HG02852 (cell line): Measurements from ENCODE around the gene NNMT.

ENCODE experiments used
- ATAC-seq: cut with Tn5 transposase; IDR thresholded peaks from one replicate; pipeline ENCODE4 v1.9.1; 2021; ENCODE audit warnings: mild to moderate bottlenecking, moderate library complexity; ENCODE audit not compliant: unreplicated experiment

Gene NNMT

DNA sequence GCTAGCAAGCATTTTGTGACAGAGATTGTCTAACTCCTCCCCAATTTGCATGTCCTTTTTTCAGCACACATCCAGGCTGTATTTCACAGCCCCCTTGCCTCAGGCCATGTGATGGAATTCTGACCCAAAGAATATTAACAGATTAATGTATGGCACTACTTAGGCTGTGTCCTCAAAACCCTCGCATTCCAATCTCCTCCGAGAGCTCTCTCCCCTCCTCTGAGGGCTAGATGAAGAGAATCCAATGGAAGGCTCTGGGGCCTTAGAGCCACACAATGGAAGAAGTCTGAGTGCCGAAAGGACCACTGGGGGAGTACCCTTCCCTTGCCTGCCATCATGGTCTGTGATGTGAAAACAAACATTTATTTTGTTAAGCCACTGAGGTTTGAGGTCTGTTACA is 13.7 kb upstream of the NNMT start:
- ATAC-seq: no peak

DNA sequence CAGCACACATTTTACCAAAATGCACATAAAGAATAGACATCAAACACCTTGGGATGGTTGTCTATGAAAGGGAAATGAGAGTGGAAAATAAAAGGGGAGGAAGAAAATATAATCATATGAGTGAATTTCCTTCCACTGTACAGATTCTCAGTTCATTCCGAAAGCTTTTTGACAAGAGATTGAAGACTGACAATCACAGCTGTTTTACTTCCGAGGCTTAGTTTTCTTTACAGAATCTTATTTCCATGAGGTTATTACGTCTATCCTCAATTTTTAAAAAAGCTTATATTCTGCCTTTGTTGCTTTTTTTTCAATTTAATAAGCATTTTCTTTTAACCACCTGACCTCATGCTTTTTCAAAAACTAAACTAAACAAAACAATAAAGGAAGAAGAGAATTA is 12.8 kb upstream of the NNMT start:
- ATAC-seq: no peak

DNA sequence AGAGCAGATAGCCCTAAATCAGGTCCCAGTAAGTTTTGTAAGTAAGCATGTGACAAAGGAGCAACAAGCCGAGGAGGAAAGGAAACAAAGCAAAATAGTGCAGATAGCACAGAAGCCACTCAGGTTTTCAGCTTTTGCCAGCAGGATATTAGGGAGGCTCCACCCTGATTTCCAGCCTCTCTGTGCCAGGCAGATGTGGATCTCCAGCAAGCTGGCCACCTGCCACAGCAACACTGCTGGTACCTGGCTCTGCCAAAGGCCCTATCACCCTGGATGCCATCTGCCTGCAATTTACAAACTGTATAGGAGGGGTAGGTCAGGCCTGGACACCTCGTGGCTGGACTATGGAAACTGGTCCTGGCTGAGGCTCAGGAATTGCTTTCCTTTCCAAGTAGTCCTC is 12.2 kb upstream of the NNMT start:
- ATAC-seq: no peak

DNA sequence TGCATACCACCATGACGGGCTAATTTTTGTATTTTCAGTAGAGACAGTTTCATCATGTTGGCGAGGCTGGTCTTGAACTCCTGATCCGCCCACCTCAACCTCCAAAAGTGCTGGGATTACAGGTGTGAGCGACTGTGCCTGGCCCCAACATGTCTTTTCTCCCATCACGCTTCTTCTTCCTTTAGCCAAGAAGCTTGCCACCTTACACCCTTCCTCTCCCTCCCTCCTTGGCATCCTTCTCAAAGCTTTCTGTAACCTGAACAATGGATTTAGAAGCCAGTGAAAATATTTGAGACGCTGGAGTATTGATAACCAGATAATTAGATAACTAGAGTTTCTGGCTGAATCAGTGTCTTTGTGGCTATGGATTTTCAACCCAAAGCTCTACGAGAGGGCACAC is 11.3 kb upstream of the NNMT start:
- no peak for ATAC-seq

DNA sequence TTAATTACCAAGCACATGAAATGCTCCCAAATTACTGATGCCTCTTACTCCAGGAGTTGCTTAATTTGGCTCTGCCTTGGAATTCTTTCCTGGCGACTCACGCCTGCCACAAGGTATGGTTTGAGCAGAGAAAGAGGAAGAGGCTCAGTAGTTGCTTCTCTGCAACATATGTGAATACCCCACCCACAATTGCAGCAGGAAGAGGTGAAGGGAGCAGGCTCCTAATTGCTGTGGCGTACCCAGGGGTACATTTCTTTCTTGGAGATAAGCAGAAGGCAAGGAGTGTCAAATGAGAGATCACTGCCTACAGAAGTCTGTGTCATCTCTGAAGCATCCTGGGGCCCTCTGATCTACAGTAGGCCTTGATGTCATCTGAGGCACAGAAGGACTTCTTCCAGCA is 10.6 kb upstream of the NNMT start:
- no peak for ATAC-seq

DNA sequence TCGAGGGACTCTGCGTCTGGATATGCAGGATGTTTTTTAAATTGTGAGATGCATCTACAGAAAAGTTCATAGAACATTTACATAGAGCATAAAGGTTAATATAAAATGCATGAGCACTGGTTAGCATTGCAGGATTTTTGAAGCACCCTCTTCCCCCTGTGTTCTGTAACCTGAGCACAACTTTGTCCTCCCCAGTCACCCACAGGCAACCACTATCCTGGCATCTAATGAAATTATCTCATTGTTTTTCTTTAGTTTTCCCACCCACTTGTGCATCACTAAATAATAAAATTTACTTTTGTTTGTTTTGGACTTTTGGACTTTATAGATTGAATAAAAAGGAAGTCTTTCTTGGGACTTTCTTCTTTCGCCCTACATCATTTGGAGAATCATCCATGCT is 10.0 kb upstream of the NNMT start:
- no peak for ATAC-seq

DNA sequence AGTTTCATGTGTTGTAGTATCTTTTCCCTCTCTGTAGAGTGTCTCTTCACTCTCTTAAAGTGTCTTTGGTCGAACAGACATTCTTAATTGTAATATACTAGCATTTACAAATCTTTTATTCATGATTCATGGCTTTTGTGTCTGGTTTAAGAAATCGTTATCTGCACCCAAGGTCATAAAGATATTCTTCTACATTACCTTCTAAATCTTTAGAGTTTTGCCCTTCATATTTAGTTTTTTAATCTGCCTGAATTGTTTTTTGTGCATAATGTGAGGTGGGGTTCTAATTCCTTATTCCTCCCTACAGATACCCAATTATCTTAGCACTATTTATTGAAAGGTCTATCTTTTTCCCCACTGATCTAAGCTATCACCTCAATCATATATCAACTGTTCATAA is 9.0 kb upstream of the NNMT start:
- ATAC-seq: no peak

DNA sequence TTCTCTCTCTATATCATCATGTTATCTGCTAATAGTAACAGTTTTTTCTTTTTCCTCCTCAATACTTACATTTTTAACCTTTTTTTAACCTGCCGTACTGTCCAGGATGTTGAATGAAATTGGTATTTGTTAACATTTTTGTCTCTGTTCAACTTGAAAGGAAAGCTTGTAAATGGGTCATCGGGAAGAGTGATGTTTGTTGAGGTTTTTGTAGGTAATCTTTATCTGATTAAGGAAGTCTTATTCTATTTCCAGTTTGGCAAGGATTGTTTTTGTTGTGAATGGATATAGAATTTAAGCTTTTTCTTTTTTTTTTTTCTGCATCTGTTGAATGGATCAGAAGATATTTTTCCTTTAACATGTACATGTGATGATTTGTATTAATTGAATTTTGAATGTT is 8.1 kb upstream of the NNMT start:
- no peak for ATAC-seq

DNA sequence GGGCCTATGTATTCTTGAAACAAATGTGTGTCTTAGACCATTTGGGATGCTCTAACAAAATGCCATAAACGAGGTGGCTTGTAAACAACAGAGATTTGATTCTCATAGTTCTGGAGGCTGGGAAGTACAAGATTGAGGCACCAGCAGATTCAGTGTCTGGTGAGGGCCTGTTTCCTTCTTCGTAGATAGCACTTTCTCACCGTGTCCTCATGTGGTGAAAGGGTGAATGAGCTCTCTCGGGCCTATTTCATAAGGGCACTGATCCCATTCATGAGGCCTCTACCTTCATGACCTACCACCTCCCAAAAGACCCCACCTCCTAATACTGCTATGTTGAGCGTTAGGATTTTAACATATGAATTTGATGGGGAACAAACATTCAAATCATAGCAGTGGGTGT is 6.4 kb upstream of the NNMT start:
- no peak for ATAC-seq

DNA sequence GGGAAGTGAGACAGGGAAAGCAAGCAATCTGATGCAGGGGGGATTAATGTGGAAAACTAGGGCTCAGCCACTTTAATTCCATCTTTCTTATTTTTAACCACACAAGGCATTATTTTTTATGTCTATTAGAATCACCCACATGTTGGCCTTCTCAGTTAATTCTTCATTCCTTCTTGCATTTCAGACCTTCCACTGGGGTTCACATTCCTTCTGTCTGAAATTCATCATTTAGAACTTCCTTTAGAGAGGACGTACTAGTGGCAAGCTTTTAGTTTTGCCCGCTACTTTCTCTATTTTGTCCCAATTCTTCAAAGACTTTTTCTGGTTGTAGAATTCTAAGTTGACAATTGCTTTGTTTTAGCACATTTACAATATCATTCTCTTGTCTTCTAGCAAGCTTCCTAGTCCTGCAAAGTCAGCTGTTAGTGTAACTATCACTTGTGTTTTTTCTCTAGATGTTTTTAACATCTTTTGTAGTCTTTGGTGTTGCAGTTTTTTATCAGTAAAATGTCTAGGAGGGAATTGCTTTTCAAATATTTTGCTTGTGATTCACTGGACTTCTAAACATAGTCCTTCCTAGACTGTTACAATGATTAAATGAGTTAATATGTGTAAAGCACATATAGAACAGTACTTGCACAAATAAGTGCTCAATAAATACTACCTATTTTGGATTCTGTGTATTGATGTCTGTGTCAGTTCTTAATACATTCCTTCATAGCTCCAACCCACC is 5.5 kb upstream of the NNMT start:
- no peak for ATAC-seq

DNA sequence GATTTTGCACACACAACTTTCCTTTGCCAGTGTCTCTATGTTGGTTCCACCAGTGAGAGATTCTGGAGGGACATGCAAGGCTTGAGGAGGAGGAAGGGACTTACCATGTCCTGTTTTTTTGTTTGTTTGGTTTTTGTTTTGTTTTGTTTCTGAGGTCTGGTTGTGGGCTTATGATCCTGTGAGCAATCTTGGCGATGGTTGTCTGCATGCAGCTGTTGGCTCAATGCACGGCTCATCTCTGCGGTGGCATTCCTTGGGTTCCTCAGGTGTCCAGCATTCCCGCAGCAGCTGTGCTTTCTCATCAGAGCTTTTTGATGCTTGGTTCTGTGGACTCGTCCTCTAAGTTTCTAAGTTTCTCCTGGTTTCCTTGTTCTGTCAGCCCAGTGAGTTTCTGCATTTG is 4.8 kb upstream of the NNMT start:
- ATAC-seq: no peak

DNA sequence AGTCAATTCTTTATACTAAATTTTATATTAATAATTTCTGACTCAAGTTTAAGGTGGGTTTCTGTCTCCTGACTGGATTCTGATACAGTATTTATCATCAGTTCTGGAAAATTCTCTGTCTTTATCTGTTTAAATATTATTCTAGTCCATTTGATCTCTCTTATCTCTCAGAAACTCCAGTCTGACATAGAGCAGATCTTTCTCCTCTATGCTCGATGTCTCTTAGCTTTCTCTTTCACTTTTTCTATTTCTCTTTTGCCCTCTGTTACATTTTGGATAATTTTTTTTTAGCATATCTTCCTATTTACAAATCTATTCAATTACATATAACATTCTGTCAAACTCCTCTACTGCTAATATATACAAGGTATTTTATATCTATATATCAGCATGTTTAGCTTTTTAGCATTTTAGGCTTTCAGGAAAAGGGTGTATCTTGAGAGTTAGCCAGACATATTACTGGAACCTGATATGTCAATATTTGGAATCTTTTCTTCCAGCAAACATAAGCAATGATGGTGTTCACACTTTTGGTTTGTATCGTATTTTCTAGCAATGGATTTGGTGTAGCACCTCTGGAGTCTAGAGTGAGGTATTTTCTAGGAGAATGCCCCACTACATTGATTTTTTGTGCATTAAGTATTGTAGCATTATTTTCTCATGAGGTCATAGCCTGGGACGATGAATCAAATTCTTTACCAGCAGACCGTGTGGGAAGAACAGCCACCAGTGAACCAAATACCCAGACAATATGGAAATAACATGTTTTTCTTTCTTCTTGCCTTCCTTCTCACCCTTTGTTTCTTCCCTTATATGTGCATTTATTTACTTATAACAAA is 4.1 kb upstream of the NNMT start:
- no peak for ATAC-seq

DNA sequence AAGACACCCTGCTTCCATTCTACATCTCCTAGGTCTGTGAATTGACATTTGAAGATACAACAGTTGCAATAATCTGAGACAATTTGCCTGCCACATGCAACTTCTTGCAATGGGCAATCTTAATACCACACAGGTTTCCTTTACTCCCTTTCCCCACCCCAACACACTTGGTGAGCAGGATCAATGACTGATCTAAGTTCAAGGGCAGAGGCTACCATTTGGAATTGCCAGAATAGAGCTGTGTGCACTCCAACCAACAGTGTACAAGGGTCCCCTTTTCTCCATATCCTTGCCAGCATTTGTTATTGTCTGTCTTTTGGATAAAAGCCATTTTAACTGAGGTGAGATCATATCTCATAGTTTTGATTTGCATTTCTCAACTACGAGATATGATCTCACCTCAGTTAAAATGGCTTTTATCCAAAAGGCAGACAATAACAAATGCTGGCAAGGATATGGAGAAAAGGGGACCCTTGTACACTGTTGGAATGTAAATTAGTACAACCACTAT is 2.9 kb upstream of the NNMT start:
- no peak for ATAC-seq

DNA sequence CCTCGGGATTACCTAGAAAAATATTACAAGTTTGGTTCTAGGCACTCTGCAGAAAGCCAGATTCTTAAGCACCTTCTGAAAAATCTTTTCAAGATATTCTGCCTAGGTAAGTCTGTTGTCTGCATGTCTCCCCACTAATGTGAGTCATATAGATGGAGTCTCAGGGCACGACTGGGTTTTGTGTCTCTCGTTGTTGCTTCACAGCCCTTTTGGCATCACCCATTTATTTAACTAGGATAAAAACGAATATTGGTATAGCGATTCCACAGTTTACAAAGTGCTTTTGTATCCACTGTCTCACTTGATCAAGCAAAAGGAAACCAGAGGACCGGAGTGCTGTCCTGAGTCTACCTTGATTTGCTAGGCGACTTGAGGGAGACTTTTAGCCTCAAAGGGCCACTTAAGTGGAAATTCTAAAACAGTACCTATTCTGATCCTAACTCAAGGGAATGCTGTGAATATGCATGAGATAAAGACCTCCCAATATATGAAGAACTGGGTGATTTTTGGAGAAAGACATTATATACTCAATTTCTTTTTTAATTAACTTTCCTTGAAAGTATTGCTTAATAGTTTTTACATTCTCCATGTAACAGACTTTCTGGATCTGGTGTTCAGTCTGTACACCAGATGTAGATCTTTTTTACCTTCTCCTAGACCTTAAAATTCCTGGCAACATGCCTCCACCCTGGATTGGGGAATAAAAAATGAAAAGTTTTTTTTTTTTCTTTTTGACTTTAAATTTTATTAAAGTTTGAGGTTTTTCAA is 590 bp downstream of the NNMT start:
- ATAC-seq: no peak

DNA sequence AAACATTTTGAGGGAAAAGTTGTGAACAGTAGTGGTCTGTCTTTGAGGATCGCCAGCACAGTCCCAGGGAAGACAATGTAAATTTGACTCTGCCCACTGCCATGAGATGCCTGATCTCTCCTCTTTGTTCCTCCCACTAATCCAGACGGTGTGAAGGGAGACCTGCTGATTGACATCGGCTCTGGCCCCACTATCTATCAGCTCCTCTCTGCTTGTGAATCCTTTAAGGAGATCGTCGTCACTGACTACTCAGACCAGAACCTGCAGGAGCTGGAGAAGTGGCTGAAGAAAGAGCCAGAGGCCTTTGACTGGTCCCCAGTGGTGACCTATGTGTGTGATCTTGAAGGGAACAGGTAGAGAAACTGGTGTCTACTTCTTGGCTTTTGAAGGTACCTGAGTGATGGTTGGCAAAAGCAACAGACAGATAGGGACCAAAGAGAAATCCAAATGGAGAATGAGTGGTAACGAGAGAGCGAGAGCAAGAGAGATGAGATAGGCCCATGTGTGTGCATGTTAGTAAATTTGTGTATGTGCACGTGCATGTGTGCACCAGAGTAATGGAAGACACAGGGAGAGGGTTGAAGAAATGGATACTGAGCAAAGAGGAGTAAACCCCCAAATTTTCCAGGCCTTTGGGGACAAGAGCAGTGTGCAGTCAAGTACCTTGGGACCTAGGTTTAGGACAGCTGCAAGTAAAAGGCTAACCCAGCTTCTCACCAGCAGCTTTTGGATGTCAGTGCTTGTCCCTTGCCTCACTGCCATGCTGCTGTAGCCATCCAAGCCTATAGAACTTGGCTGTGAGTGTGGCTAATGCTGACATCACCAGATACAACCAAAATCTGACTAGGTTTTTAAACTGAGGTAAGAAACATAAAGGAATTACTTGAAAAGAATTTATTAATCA is 1.9 kb downstream of the NNMT start:
- no peak for ATAC-seq

DNA sequence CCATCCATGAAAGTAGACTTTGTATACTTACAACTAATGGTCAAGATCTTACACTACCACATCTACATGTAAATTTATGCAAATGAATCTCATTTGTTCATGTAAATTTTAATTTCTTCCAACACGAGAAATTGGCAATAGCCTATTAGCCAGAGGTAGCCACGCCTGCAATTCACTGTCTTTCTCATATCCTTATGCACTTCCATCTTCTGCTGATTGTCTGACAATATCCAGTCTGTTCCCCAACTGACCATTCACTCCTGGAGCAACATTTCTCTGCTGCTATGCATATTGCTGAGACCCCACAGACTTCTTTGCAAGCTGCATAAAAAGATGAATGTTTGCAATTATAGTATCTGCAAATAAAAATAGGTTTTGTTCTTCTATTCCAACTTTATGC is 2.5 kb downstream of the NNMT start:
- ATAC-seq: no peak

DNA sequence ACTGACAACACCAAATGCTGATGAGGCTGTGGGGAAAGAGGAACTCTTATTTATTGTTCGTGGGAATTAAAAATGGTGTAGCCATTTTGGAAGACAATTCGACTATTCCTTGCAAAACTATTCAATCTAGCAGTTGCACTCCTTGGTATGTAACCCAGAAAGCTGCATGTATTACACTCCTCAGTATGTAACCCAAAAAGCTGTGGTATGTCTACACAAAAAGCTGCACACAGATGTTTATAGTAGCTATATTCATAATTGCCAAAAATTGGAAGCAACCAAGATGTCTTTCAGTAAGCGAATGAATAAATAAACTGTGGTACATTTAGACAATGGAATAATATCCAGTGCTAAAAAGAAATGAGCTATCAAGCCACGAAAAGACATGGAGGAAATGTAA is 4.9 kb downstream of the NNMT start:
- ATAC-seq: no peak

DNA sequence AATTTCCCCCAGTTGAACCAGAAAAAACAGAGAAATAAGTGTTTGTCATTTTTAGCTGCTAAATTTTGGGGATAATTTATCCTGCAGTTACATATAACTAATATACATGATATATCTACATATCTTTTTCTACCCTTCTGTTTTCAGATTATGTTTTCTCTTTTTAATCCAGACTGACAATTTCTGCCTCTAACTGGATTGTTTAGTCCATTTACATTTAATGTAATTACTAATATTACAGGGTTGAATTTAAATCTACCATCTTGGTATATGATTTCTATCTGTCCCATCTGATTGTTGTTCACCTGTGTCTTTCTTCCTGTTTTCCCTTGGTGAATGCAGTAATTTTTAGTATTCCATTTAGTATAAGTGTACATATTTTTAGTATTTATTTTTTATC is 5.7 kb downstream of the NNMT start:
- no peak for ATAC-seq

DNA sequence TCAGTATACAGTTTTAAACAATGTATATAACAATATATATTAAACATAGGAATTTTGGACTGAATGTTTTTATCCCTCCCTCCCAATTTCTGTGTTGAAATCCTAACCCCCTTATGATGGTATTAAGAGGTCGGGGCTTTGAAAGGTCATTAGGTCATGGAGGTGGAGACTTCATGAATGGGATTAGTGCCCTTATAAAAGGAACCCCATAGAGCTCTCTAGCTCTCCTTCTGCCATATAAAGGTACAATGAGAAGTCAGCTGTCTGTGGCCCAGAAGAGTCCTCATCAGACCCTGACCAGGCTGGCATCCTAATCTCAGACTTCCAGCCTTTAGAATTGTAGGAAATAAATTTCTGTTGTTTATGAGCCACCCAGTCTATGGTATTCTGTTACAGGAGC is 6.5 kb downstream of the NNMT start:
- ATAC-seq: no peak

DNA sequence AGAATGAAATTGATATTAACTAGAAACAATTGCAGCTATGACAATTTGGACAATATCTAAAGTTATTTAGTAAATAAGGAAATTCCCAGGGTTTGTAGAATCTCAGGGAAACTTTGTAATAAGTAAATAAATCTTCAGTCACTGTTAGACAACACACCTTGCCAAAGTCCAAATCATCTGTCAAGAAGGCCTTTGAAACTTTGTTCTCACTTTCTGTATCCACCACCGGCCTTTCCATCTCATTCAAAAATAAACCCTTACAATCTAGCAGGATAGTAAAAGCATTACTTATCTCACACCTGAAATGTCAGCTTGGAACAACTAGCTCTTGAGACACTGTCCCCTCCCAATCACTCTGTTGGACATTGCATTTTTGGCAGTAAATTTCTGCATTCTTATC is 7.9 kb downstream of the NNMT start:
- ATAC-seq: no peak

DNA sequence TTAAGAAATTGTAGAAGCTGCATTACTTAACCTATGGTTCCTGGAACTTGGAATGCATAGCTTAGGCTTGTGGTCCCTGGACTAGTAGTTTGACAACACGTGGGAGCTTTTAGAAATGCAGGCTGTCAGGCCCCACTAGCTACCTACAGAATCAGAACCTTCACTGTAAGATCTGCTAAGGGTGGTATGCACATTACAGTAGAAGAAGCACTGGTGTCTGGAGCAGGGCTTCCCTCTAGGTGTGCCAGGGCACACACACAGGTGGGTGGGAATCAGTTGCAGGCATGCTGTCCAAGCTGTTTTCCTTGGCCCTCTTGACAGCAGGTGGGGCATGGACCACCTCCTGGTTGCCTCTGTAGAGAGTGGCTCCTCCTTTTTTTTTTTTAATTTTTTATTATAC is 8.8 kb downstream of the NNMT start:
- ATAC-seq: no peak
